Muscle of back (tissue), 11 donors: ENCODE measurements around the gene MCTP2. TPM values are rescaled to one million over a fixed set of nuclear protein-coding genes. Genes with fewer than 3 reads are reported as not detected.

Source experiments
- DNase-seq, 3 donors: peaks; one replicate each; pipeline versions ENCODE4 v3.0.0 to v3.0.0-alpha.2; 2013
- polyA plus RNA-seq, 10 donors: library from polyadenylated mRNA; unstranded; fragments of 120-200 nt; gene quantifications; one replicate each; pipeline ENCODE4 v1.2.1, GENCODE V29; 2013; ENCODE audit not compliant: insufficient read length in 10 of 10

The MCTP2 gene
- polyA plus RNA-seq, 10 donors = 0.19 to 1.0 (median 0.64) TPM

- peak in 1 of 3 donors; percentile 23 for DNase-seq
Observed at GRCh38 chr15:94297558-94297957, 66.2 kb downstream of the MCTP2 start.

GRCh38 chr15:94298364-94298763 lies 67.0 kb downstream of the MCTP2 start:
- DNase-seq = no peak

GRCh38 chr15:94300612-94301011 lies 69.3 kb downstream of the MCTP2 start:
- DNase-seq = no peak

GRCh38 chr15:94305133-94305532 lies 73.8 kb downstream of the MCTP2 start:
- DNase-seq = no peak

- DNase-seq = peak in 1 of 3 donors; percentile 31
Observed at GRCh38 chr15:94306700-94307650, 75.6 kb downstream of the MCTP2 start.

GRCh38 chr15:94312946-94313345 lies 81.6 kb downstream of the MCTP2 start:
- peak in 1 of 3 donors; percentile 24 for DNase-seq

- DNase-seq = no peak
Observed at GRCh38 chr15:94314639-94315038, 83.3 kb downstream of the MCTP2 start.

- no peak for DNase-seq
Observed at GRCh38 chr15:94317211-94317610, 85.8 kb downstream of the MCTP2 start.

GRCh38 chr15:94322141-94322540 lies 90.8 kb downstream of the MCTP2 start:
- no peak for DNase-seq

GRCh38 chr15:94323076-94323475 lies 91.7 kb downstream of the MCTP2 start:
- no peak for DNase-seq

DNA sequence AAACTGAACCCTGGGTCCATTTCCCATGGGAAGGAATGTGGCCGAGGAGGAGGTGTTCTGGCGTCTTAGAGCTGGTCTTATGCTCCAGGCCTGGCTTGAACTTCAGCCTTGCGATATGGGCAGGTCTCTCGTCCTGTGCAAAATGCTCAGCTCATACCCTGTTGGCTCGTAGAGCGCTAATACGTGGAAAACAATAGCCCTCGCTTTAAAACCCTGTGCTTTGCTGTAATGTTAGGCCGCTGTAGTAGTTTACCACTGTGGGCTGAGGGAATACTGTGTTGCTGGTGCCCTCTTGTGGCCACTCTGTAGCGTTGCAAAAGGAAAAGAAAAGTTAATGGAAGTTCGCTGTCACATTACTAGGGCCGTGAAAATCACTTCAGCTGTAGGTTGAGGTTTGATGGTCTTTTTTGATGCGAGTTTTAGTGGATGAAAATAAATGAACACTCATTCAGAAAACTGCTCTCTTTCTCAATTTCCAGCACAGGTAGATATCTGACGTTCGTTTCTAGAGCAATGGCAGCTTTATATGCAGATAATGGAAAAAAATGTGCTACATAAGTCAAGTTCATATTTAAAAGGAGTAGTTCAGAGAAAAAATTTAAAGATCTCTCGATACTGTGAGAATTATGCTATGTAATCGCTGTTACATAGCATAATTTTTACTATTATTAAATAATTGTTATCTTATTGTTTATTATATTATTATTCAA lies 92.9 kb downstream of the MCTP2 start:
- peak; percentile 56 to 85 (median 76) for DNase-seq

DNA sequence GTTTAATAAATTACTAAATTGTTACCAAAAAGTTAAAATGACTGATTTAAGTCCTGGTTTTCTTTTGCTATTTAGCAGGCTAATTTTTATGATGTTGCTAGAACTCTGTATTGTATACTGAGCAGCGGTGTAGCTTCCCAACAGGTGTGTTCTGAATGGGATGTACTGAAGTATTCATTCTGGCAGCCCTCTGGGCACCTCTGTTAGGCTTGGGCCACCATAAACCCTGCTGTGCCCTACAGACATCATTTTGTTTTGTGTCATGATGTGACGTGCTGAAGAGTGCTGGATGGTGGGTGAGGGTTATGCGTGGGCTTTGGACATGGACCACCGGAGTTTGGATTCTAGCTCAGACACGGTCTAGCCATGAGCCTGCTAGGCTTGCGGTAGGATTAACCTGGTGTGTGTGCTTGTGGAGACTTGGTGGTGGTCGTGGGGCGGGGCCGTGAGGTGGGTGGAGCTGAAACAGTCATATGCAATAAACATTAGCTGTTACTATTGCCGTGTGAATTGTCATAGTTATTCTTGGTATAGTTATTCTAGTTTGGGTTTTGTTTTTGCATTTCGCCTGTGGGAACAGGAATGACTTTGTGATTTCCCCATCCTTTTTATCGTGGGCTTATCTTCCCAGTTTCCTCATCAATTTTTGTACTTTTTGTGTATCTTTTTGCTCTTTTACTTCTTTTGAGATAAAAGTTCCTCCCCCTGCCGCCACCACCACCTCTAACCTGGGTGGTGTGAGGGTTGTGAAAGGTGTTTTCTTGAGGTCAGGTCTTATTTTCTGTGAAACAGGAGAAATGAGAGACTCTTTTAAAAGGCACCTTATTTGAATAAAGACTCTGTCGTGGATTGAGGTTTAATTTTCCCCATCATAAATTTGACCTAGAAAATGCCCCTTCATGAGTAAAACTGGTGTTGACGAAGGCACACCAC lies 93.7 kb downstream of the MCTP2 start:
- no peak for DNase-seq

DNA sequence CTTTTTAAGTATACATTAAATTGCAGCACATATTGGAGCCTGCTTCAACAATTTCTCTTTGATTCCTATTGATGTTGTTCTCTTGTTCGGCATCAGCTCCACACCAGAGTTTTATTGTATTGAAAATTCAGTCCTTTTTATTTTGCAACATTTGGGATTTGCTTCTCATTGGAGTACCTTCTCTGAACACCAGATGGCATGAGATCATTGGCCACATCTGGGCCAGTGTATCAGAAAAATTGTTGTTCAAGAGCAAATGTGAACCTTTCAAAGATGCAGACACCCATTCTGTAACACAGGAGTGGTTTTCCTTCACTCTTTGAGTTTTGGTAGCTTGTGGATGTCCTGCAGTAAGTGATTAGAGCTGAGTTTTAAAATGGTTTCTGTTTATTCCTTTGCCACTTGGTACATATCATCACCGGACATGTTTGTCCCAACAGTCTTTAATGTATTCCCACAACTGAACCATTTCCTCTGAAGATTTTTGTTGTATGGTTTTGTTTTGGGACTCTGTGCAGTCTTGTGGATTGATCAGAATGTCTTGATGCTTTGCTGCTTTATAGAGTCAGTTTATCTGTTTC lies 96.1 kb downstream of the MCTP2 start:
- DNase-seq = peak; percentile 20 to 51 (median 25)

- no peak for DNase-seq
Observed at GRCh38 chr15:94331731-94332130, 100.4 kb downstream of the MCTP2 start.

- no peak for DNase-seq
Observed at GRCh38 chr15:94335616-94336015, 104.3 kb downstream of the MCTP2 start.

DNA sequence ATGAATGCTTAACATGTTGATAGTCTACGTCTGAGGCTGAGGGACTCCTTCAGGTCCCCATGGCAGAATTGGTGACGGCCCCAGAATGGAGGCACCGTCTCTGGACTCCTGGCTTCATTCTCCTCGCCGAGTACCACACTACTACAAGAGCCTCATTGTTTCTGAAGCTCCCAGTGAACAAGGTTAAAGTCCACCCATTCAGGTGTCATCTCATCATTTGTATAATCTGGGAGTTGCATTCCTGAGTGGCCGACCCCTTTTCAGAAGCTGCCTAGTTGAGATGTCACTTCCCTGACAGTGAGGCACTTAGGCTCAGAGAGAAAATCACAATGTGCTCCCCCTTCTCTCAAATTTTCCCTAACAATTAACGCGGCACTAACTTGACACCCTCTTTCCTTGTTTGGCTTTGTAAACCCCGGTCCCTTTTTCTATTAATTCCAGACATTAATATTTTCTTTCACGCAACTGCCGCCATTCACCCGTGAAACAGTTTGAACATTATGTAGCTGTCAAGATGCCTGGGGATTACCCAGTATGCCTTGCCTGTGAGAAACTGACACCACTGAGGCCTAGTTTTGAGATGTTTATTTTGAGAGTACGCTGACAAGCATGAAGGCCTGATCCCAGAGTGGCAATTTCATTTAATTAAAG lies 105.6 kb downstream of the MCTP2 start:
- DNase-seq = no peak

- no peak for DNase-seq
Observed at GRCh38 chr15:94338243-94338846, 107.0 kb downstream of the MCTP2 start.

- DNase-seq = peak in 1 of 3 donors; percentile 11
Observed at GRCh38 chr15:94346282-94346681, 114.9 kb downstream of the MCTP2 start.

DNA sequence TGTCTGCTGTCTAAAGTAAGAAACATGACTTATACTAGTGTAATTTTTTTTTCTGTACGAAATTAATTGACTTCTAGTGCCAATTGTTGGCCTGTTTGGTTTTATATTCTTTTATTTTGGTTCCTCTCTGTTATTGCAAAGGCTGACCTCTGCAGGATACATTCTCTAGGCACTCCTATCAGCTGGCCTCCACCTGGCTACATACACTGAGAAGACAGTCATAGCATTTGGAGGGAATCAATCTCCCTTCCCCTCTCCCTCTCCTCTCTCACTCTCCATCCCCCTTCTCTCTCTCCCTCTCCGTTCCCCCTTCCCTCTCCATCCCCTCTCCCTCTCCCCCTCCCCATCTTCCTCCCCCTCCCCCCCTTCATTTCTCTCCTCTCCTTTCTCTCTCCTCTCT lies 116.7 kb downstream of the MCTP2 start:
- DNase-seq = no peak

DNA sequence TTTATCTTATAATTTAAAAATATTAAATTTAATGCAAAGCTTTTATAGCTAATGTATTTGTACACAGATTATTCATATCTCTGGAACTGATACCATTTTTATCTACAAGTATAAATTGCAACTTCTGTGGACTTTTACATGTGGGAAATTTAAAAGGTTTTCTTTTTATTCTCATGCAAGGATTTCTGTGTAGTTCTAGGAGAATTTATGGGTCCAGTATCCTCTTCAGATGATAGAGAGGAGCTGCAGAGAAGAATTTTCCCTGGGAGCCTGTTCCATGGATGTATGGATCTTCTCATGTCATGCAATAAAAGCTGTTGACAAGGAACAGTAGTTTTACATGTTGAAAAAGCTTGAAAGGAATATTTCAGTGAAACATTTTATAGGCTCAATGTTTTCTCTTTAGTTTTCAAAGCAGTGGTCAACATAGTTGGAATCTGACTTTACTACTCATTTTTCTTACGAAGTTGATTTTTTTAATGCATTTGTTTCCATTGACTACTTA lies 119.7 kb downstream of the MCTP2 start:
- DNase-seq = no peak
